HEK293 (cell line): Measurements from ENCODE around the gene LEPR.
A peak's percentile ranks its signal among the peaks of the same experiment; 100 is the strongest.

Experiments used
- EGR2 ChIP-seq: fragments of 450-650 bp; formaldehyde crosslinking; IDR thresholded peaks from 2 replicates; pipeline ENCODE4 v1.5.1; 2016; ENCODE audit warnings: low read depth, missing biosample characterization, missing genetic modification characterization
- KLF8 ChIP-seq: fragments of 450-650 bp; formaldehyde crosslinking; IDR thresholded peaks from 2 replicates; pipeline ENCODE4 v1.5.1; 2016; ENCODE audit warnings: missing biosample characterization, missing genetic modification characterization
- RBAK ChIP-seq: fragments of 450-650 bp; formaldehyde crosslinking; IDR thresholded peaks from 2 replicates; pipeline ENCODE4 v1.5.1; 2016; ENCODE audit warnings: missing biosample characterization, missing genetic modification characterization
- SCRT1 ChIP-seq: fragments of 450-650 bp; formaldehyde crosslinking; IDR thresholded peaks from 2 replicates; pipeline ENCODE4 v1.5.1; 2016; ENCODE audit warnings: missing biosample characterization, missing genetic modification characterization, borderline replicate concordance
- ZNF10 ChIP-seq: fragments of 450-650 bp; formaldehyde crosslinking; IDR thresholded peaks from 2 replicates; pipeline ENCODE4 v1.5.1; 2017; ENCODE audit warnings: missing biosample characterization, missing genetic modification characterization
- ZNF138 ChIP-seq: fragments of 450-650 bp; formaldehyde crosslinking; IDR thresholded peaks from 2 replicates; pipeline ENCODE4 v1.5.1; 2016; ENCODE audit warnings: missing biosample characterization, missing genetic modification characterization, borderline replicate concordance
- ZNF148 ChIP-seq: fragments of 450-650 bp; formaldehyde crosslinking; IDR thresholded peaks from 2 replicates; pipeline ENCODE4 v1.5.0; 2017; ENCODE audit warnings: missing biosample characterization, missing genetic modification characterization, borderline replicate concordance
- ZNF169 ChIP-seq: fragments of 450-650 bp; formaldehyde crosslinking; IDR thresholded peaks from 2 replicates; pipeline ENCODE4 v1.5.1; 2016; ENCODE audit warnings: missing biosample characterization, missing genetic modification characterization
- ZNF184 ChIP-seq: fragments of 450-650 bp; IDR thresholded peaks from 2 replicates; pipeline ENCODE4 v1.5.1; 2018; ENCODE audit warnings: missing biosample characterization, mild to moderate bottlenecking, missing genetic modification characterization
- ZNF19 ChIP-seq: fragments of 450-650 bp; formaldehyde crosslinking; IDR thresholded peaks from 2 replicates; pipeline ENCODE4; 2016; ENCODE audit warnings: missing biosample characterization, missing genetic modification characterization, low read depth
- ZNF214 ChIP-seq: fragments of 450-650 bp; formaldehyde crosslinking; IDR thresholded peaks from 2 replicates; pipeline ENCODE4 v1.5.1; 2017; ENCODE audit warnings: missing biosample characterization, mild to moderate bottlenecking, missing genetic modification characterization, borderline replicate concordance
- ZNF335 ChIP-seq: fragments of 450-650 bp; formaldehyde crosslinking; conservative IDR thresholded peaks from 2 replicates; pipeline ENCODE4 v1.5.1; 2016; ENCODE audit warnings: missing biosample characterization, missing genetic modification characterization
- ZNF423 ChIP-seq: fragments of 450-650 bp; formaldehyde crosslinking; IDR thresholded peaks from 2 replicates; pipeline ENCODE4 v1.5.1; 2016; ENCODE audit warnings: missing biosample characterization, missing genetic modification characterization
- ZNF510 ChIP-seq: fragments of 450-650 bp; formaldehyde crosslinking; IDR thresholded peaks from 2 replicates; pipeline ENCODE4 v1.5.1; 2018; ENCODE audit warnings: mild to moderate bottlenecking, missing genetic modification characterization, missing biosample characterization; ENCODE audit not compliant: insufficient replicate concordance
- TF ChIP-seq, protein P1 (sequence below): fragments of 450-650 bp; IDR thresholded peaks from 2 replicates; pipeline ENCODE4 v1.5.1; 2018; ENCODE audit warnings: missing biosample characterization, missing genetic modification characterization
- TF ChIP-seq, protein P2 (sequence below): fragments of 450-650 bp; formaldehyde crosslinking; IDR thresholded peaks from 2 replicates; pipeline ENCODE4 v1.5.1; 2016; ENCODE audit warnings: missing biosample characterization, missing genetic modification characterization
- TF ChIP-seq, protein P3 (sequence below): fragments of 450-650 bp; formaldehyde crosslinking; conservative IDR thresholded peaks from 2 replicates; pipeline ENCODE4 v1.5.1; 2016; ENCODE audit warnings: low read depth, missing biosample characterization, missing genetic modification characterization
- TF ChIP-seq, protein P4 (sequence below): fragments of 450-650 bp; formaldehyde crosslinking; IDR thresholded peaks from 2 replicates; pipeline ENCODE4 v1.5.1; 2016; ENCODE audit warnings: missing biosample characterization, missing genetic modification characterization, low read depth
- TF ChIP-seq, protein P5 (sequence below): fragments of 450-650 bp; IDR thresholded peaks from 2 replicates; pipeline ENCODE4 v1.5.1; 2018; ENCODE audit warnings: missing biosample characterization, mild to moderate bottlenecking, missing genetic modification characterization

Gene LEPR

GRCh38 chr1:65419681-65420589 is 533 bp upstream of the LEPR start (continued):
- no peak for TF ChIP-seq ZNF214 (tag by site-specific recombination)
- no peak for TF ChIP-seq ZNF510 (tag by site-specific recombination)
- peak; percentile 68 for TF ChIP-seq KLF8 (tag by site-specific recombination)
- TF ChIP-seq, protein P1, sequence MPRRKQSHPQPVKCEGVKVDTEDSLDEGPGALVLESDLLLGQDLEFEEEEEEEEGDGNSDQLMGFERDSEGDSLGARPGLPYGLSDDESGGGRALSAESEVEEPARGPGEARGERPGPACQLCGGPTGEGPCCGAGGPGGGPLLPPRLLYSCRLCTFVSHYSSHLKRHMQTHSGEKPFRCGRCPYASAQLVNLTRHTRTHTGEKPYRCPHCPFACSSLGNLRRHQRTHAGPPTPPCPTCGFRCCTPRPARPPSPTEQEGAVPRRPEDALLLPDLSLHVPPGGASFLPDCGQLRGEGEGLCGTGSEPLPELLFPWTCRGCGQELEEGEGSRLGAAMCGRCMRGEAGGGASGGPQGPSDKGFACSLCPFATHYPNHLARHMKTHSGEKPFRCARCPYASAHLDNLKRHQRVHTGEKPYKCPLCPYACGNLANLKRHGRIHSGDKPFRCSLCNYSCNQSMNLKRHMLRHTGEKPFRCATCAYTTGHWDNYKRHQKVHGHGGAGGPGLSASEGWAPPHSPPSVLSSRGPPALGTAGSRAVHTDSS (tag by site-specific recombination), result no peak
- TF ChIP-seq ZNF19, result no peak
- no peak for TF ChIP-seq ZNF148
- TF ChIP-seq, protein P2, sequence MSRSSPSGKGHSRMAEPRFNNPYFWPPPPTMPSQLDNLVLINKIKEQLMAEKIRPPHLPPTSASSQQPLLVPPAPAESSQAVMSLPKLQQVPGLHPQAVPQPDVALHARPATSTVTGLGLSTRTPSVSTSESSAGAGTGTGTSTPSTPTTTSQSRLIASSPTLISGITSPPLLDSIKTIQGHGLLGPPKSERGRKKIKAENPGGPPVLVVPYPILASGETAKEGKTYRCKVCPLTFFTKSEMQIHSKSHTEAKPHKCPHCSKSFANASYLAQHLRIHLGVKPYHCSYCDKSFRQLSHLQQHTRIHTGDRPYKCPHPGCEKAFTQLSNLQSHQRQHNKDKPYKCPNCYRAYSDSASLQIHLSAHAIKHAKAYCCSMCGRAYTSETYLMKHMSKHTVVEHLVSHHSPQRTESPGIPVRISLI (tag by site-specific recombination), result no peak
- TF ChIP-seq, protein P3, sequence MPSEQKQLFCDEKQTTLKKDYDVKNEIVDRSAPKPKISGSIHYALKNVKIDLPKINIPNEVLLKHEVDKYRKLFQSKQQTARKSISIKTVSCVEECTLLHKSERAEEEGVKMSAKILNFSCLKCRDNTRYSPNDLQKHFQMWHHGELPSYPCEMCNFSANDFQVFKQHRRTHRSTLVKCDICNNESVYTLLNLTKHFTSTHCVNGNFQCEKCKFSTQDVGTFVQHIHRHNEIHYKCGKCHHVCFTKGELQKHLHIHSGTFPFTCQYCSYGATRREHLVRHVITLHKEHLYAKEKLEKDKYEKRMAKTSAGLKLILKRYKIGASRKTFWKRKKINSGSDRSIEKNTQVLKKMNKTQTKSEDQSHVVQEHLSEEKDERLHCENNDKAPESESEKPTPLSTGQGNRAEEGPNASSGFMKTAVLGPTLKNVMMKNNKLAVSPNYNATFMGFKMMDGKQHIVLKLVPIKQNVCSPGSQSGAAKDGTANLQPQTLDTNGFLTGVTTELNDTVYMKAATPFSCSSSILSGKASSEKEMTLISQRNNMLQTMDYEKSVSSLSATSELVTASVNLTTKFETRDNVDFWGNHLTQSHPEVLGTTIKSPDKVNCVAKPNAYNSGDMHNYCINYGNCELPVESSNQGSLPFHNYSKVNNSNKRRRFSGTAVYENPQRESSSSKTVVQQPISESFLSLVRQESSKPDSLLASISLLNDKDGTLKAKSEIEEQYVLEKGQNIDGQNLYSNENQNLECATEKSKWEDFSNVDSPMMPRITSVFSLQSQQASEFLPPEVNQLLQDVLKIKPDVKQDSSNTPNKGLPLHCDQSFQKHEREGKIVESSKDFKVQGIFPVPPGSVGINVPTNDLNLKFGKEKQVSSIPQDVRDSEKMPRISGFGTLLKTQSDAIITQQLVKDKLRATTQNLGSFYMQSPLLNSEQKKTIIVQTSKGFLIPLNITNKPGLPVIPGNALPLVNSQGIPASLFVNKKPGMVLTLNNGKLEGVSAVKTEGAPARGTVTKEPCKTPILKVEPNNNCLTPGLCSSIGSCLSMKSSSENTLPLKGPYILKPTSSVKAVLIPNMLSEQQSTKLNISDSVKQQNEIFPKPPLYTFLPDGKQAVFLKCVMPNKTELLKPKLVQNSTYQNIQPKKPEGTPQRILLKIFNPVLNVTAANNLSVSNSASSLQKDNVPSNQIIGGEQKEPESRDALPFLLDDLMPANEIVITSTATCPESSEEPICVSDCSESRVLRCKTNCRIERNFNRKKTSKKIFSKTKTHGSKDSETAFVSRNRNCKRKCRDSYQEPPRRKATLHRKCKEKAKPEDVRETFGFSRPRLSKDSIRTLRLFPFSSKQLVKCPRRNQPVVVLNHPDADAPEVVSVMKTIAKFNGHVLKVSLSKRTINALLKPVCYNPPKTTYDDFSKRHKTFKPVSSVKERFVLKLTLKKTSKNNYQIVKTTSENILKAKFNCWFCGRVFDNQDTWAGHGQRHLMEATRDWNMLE, result no peak
- no peak for TF ChIP-seq SCRT1
- TF ChIP-seq RBAK (tag by site-specific recombination), result no peak
- TF ChIP-seq, protein P4, sequence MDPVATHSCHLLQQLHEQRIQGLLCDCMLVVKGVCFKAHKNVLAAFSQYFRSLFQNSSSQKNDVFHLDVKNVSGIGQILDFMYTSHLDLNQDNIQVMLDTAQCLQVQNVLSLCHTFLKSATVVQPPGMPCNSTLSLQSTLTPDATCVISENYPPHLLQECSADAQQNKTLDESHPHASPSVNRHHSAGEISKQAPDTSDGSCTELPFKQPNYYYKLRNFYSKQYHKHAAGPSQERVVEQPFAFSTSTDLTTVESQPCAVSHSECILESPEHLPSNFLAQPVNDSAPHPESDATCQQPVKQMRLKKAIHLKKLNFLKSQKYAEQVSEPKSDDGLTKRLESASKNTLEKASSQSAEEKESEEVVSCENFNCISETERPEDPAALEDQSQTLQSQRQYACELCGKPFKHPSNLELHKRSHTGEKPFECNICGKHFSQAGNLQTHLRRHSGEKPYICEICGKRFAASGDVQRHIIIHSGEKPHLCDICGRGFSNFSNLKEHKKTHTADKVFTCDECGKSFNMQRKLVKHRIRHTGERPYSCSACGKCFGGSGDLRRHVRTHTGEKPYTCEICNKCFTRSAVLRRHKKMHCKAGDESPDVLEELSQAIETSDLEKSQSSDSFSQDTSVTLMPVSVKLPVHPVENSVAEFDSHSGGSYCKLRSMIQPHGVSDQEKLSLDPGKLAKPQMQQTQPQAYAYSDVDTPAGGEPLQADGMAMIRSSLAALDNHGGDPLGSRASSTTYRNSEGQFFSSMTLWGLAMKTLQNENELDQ (tag by site-specific recombination), result no peak
- TF ChIP-seq ZNF184 (tag by site-specific recombination), result no peak
- TF ChIP-seq, protein P5, sequence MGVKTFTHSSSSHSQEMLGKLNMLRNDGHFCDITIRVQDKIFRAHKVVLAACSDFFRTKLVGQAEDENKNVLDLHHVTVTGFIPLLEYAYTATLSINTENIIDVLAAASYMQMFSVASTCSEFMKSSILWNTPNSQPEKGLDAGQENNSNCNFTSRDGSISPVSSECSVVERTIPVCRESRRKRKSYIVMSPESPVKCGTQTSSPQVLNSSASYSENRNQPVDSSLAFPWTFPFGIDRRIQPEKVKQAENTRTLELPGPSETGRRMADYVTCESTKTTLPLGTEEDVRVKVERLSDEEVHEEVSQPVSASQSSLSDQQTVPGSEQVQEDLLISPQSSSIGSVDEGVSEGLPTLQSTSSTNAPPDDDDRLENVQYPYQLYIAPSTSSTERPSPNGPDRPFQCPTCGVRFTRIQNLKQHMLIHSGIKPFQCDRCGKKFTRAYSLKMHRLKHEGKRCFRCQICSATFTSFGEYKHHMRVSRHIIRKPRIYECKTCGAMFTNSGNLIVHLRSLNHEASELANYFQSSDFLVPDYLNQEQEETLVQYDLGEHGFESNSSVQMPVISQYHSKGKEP (tag by site-specific recombination), result no peak
- peak; percentile 71 for TF ChIP-seq EGR2
- TF ChIP-seq ZNF169, result no peak
- TF ChIP-seq ZNF335 (tag by site-specific recombination), result peak; percentile 93
- no peak for TF ChIP-seq ZNF423 (tag by site-specific recombination)
- TF ChIP-seq ZNF138 (tag by site-specific recombination), result no peak
- TF ChIP-seq ZNF10 (tag by site-specific recombination), result no peak
